WTC11 (cell line): Measurements from ENCODE around the gene TRPM2.

Experiments
- AR ChIP-seq: fragments of 250-450 bp; sonication (Bioruptor Pico); IDR thresholded peaks from 2 replicates; pipeline ENCODE4 v1.9.0; 2021; ENCODE audit warnings: mild to moderate bottlenecking
- CTCF ChIP-seq: fragments of 200-600 bp; IDR thresholded peaks from 2 replicates; pipeline ENCODE4 v1.8.0; 2022; ENCODE audit warnings: antibody characterized with exemption
- E2F5 ChIP-seq: sonication (generic); formaldehyde crosslinking; IDR thresholded peaks from 2 replicates; pipeline ENCODE4 v1.8.1; 2022; ENCODE audit warnings: mild to moderate bottlenecking, moderate library complexity, missing genetic modification reagents
- FOXK1 ChIP-seq: sonication (generic); formaldehyde crosslinking; IDR thresholded peaks from 2 replicates; pipeline ENCODE4 v1.8.0; 2022; ENCODE audit warnings: mild to moderate bottlenecking, moderate library complexity, missing genetic modification reagents
- FOXP4 ChIP-seq: sonication (generic); formaldehyde crosslinking; IDR thresholded peaks from 2 replicates; pipeline ENCODE4 v1.8.0; 2022; ENCODE audit warnings: mild to moderate bottlenecking, missing genetic modification reagents
- NFYB ChIP-seq: sonication (generic); formaldehyde crosslinking; conservative IDR thresholded peaks from 2 replicates; pipeline ENCODE4 v1.8.0; 2022; ENCODE audit warnings: low read depth, missing genetic modification reagents
- PRDM15 ChIP-seq: sonication (generic); formaldehyde crosslinking; IDR thresholded peaks from 2 replicates; pipeline ENCODE4 v1.8.0; 2022; ENCODE audit warnings: missing genetic modification reagents
- USF1 ChIP-seq: sonication (generic); formaldehyde crosslinking; IDR thresholded peaks from 2 replicates; pipeline ENCODE4 v1.8.0; 2022; ENCODE audit warnings: mild to moderate bottlenecking, missing genetic modification reagents

GRCh38 chr21:44318489-44319285 is 34.7 kb upstream of the TRPM2 start:
- TF ChIP-seq CTCF, result no peak
- TF ChIP-seq AR, result no peak
- no peak for TF ChIP-seq FOXK1 (CRISPR knock-in tag)
- no peak for TF ChIP-seq USF1 (CRISPR knock-in tag)
- TF ChIP-seq E2F5 (CRISPR knock-in tag), result no peak
- TF ChIP-seq PRDM15 (CRISPR knock-in tag), result no peak
- TF ChIP-seq NFYB (CRISPR knock-in tag), result no peak
- TF ChIP-seq FOXP4 (CRISPR knock-in tag), result no peak
